ENCODE measurements around the gene SNX24.

Gene SNX24

DNA sequence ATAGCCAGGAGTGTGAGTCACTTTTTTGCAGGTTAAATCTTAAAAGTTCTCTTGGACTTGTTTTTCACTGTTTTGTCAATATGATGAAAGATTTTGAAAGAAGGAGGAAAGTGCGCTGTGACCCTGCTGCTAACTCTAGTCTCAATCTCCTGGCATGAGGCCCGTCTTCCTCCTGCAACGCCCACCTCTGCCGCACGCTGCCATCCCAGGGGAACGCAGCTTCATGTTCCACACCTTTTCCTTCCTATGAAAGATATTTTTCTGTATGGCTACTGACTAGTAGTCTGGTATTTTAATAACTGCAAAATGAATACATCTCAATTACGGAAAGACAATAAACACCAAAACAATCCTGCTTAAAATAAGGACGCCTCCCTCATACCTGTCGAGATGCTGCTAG is 182.8 kb downstream of the SNX24 start:
- DNase-seq (ENCODE audit: low read depth), result no peak

DNA sequence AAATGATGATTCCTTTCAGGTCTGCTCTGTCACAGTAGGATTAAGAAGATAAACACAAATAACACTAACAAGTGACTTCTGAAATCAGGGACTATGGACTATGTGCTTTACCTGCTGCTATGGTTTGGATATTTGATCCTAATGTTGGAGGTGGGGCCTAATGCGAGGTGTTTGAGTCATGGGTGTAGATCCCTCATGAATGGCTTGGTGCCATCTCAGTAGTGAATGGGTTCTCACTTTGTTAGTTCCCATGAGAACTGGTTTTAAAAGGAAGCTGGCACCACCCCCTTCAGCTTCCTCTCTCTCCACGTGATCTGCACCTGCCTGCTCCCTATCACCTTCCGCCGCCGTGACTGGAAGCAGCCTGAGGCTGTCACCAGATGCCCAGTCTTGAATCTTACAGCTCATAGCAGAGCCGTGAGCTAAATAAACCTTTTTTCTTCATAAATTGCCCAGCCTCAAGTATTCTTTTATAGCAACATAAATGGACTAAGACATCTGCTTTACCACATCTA is 187.8 kb downstream of the SNX24 start:
- DNase-seq (ENCODE audit: low read depth), result no peak

DNA sequence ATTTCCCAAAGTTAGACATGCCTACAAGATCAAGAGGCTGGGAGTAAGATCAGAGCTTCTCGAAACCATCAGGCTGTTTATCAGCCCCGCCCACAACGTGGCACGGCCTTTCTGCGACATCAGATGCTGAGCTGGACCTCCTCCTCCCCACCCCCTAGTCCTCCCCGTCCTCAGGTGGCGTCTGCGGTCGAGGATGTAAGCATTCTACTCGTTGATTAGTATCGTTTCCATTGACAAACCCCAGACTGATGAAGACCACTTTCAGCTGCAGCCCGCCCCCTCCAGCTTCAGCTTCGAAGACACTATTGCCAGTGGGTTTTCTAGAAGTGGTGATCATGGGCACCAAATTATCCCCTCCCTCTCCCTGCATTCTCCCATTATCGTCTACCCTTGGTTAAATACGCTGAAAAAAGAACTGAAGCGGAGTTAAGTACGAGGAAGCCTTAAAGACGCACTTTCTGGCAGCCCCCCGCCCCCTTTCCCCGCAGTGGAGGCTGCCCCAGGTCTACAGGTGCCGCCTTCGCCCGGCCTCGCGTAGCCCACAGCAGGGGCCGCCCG is 190.0 kb downstream of the SNX24 start:
- DNase-seq (ENCODE audit: low read depth), result peak; percentile 21

DNA sequence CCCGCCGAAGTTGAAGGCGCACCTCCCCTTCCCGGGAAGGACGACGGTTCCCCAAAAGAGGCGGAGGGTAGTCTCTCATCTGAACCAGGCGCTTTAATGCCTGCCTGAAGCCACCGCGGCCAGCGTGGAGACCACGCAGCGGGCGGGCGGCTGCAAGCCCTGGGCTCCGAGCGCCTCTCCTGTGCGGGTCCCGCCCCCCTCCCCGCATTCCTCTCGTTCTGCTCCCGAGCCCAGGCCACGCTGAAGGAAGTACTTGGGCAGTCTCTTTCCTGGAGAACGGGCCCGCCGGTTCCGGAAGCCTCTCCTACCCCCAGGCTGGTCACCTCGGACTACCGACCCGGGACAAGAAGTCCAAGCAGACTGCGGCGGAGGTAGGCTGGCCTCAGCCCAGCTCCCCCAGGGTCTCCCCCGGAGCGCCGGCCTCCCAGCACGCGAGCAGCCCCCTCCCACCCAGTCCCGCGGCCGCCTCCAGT is 190.5 kb downstream of the SNX24 start:
- peak; percentile 16 for DNase-seq (ENCODE audit: low read depth)

DNA sequence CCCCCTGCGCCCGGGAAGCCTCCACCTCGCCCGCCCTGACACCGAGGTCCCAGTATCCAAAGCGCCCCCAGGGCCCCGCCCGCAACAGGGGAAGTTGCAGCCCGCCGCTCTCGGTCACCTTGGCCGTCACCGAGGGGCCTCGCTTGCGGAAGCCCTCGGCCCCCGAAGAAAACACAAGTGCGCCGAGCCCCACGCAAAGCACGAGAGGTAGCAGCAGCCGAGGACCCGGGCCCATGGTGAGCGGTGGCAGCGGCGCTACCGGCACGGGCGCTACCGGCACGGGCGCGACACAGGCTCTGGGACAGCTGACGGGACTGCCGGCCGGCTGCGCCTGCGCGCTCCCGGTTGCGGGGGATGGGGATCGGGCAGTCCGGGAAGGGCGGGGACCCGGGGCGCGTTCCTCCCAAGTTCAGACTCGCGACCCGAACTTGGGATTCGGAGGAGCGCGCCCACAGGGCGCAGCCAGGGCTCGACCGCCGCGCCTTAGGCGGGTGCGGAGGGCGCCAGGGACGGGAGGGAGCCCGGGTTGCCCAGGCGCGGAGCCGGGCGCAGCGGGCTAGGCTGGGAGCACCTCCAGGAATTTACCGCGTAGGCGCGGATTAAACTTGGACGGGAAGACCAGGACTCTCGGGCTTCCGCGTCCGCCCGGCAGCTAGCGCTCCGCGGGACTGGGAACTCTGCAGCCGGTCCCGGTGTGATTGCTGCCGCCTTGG is 191.1 kb downstream of the SNX24 start, which contains the start of gene PPIC:
Gene PPIC (minus strand): TSS at position 335 of the 713 bp plus-strand sequence. CDS start 100 bp downstream, at position 235.
- peak; percentile 66 for DNase-seq (ENCODE audit: low read depth)

DNA sequence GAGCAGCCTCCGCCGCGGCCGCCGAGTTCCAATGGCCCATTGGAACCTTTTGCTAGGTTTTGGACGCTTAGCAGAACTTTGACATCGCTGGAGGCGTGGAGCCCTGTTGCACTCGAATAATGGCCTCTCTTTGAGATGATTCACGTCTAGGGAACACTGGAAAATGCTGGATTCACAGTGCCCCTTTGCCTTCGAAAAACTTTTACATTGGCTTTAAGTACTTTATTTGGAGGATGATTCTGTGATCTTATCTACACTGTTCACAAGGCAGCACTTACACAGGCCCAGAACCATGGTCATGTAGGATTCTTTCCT is 191.6 kb downstream of the SNX24 start:
- no peak for DNase-seq (ENCODE audit: low read depth)

DNA sequence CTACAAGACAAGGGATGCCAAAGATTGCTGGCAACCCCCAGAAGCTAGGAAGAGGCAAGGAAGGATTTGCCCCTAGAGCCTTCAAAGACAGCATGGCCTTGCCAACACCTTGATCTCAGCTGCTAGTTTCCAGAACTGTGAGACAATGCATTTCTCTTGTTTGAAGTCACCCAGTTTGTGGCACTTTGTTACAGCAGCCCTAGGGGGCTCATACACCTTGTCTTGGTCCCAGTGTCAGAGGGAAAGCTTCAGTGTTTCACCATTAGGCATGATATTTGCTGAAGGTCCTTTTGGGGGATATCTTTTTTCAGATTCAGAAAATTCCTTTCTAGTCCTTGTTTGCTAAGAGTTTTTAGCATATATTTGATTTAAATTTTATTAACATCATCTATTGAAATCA is 194.3 kb downstream of the SNX24 start:
- DNase-seq (ENCODE audit: low read depth), result no peak

DNA sequence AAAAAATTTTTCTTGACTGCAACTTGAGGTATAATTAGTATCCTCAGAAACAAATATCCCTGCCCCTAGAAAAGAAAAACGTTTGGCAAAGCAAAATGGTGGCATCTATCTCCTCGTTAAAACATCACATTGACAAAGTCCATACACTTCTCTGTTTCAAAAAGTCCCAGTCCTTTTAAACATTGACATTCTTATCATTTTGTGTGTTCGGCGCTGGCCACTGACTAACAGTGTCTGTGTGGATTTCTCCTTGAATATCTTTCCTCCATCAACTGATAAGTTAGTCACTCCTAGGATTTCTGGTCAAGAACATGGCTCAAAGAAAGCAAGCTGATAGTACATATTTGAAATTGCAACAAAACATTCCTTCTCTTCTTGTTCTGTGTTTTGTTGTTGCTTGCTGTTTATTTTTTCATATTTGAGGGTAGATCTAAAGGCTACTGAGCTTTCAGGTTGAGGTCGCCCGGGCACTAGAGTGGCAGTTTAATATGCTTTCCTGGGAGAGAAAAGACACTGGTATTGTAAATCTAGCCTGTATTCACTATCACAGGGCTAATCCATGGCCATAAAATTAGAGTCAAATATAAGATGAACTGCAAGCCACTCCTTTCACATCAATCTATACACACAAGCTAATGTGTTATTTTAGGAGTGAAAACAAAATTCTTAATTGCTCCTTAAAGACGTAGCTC is 199.7 kb downstream of the SNX24 start:
- no peak for DNase-seq (ENCODE audit: low read depth)

DNA sequence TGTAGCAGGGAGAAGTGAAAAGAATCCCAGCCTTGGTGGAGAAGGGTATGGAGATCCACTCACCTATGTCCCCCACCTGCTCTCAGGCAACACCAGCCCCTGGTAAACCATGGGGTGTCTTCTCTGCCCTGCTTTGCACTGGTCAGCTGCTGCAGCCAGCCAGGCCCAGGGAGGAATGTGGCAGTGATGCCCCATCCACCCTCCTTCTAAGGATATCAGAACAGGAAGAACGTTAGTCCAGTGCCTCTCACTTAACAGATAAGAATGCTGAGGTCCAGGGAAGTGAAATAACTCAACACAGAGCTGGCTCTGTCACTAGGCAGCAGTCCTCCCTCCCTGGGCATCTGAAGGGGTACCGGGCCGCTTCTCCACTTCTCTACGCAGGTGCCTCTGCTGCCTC is 200.8 kb downstream of the SNX24 start:
- DNase-seq (ENCODE audit: low read depth), result no peak

DNA sequence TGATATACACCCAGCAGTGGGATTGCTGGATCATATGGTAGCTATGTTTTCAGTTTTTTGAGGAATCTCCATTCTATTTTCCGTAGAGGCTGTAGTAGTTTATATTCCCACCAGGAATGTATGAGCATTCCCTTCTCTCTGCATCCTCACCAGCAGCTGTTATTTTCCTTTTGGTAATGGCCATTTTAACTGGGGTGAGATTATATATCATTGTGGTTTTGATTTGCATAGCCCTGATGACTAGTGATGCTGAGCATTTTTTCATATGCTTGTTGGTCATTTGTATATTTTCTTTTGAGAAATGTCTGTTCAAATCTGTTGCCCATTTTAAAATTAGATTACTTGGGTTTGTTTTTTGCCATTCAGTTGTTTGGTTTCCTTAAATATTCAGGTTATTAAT is 202.3 kb downstream of the SNX24 start:
- no peak for DNase-seq (ENCODE audit: low read depth)

DNA sequence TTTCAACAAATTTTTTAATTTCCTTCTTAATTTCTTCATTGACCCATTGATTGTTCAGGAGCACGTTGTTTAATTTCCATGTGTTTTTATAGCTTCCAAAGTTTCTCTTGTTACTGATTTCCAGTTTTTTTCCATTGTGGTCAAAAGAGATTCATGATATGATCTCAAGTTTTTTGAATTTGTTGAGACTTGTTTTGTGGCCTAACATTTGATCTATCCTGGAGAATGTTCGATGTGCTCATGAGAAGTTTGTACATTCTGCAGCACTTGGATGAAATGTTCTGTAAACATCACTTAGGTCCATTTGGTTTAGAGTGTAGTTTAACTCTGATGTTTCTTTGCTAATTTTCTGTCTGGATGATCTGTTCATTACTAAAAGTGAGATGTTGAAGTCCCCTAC is 205.8 kb downstream of the SNX24 start:
- DNase-seq (ENCODE audit: low read depth), result no peak
